Astrocyte (in vitro differentiated cells and primary cell): ENCODE data around the gene DTNA. TPM values are rescaled to one million over a fixed set of nuclear protein-coding genes. Genes with fewer than 3 reads are reported as not detected.

Source experiments
- DNase-seq: peaks from one replicate; pipeline ENCODE4 v3.0.0-alpha.2; 2010; ENCODE audit warnings: low read depth
- FAIRE-seq: peaks from 2 replicates; lab custom pipeline; 2011; peaks lifted over from hg19 to GRCh38; lab: Jason Lieb, UNC
- H2AFZ ChIP-seq: 2 replicates; pipeline ENCODE4 v1.6.0; 2012; ENCODE audit warnings: low read depth, low read length, inconsistent platforms
- H3K27ac ChIP-seq: 2 replicates; pipeline ENCODE4 v1.5.1; 2011; ENCODE audit warnings: low read depth, low read length, inconsistent platforms
- H3K27me3 ChIP-seq: 2 replicates; pipeline ENCODE4 v1.6.0; 2011; ENCODE audit warnings: low read length, inconsistent platforms; ENCODE audit not compliant: insufficient read depth
- H3K36me3 ChIP-seq: 2 replicates; pipeline ENCODE4 v1.5.1; 2011; ENCODE audit warnings: low read length, inconsistent platforms; ENCODE audit not compliant: insufficient read depth
- H3K4me1 ChIP-seq: 2 replicates; pipeline ENCODE4 v1.5.1; 2011; ENCODE audit warnings: low read length, inconsistent platforms; ENCODE audit not compliant: insufficient read depth
- H3K4me2 ChIP-seq: 2 replicates; pipeline ENCODE4 v1.6.0; 2012; ENCODE audit warnings: low read length, inconsistent platforms
- H3K4me3 ChIP-seq: 2 replicates; pipeline ENCODE4 v1.5.1; 2011; ENCODE audit warnings: low read depth, mild to moderate bottlenecking, low read length, inconsistent platforms; ENCODE audit not compliant: insufficient read depth
- H3K79me2 ChIP-seq: 2 replicates; pipeline ENCODE4 v1.6.0; 2012; ENCODE audit warnings: mild to moderate bottlenecking, low read length, inconsistent platforms; ENCODE audit not compliant: insufficient read depth
- H3K9ac ChIP-seq: 2 replicates; pipeline ENCODE4 v1.6.0; 2012; ENCODE audit warnings: mild to moderate bottlenecking, low read length, inconsistent platforms
- H3K9me3 ChIP-seq: 2 replicates; pipeline ENCODE4 v1.5.1; 2012; ENCODE audit warnings: low read depth, mild to moderate bottlenecking, low read length, inconsistent platforms; ENCODE audit not compliant: insufficient read depth
- H4K20me1 ChIP-seq: 2 replicates; pipeline ENCODE4 v1.6.0; 2012; ENCODE audit warnings: low read length, inconsistent platforms; ENCODE audit not compliant: insufficient read depth
- H3K27ac Mint-ChIP-seq: one replicate; pipeline ENCODE4 v1.8.0; 2021; ENCODE audit warnings: mild to moderate bottlenecking, mixed read lengths; ENCODE audit not compliant: unreplicated experiment
- H3K27me3 Mint-ChIP-seq: one replicate; pipeline ENCODE4 v1.8.0; 2021; ENCODE audit warnings: low read depth, mixed read lengths; ENCODE audit not compliant: unreplicated experiment
- H3K36me3 Mint-ChIP-seq: one replicate; pipeline ENCODE4 v1.8.0; 2021; ENCODE audit warnings: low read depth, mixed read lengths; ENCODE audit not compliant: unreplicated experiment
- H3K4me1 Mint-ChIP-seq: one replicate; pipeline ENCODE4 v1.8.0; 2021; ENCODE audit warnings: low read depth, mixed read lengths; ENCODE audit not compliant: unreplicated experiment
- H3K4me3 Mint-ChIP-seq: one replicate; pipeline ENCODE4 v1.8.0; 2021; ENCODE audit warnings: mild to moderate bottlenecking, moderate library complexity, mixed read lengths; ENCODE audit not compliant: unreplicated experiment
- H3K9me3 Mint-ChIP-seq: one replicate; pipeline ENCODE4 v1.8.0; 2021; ENCODE audit warnings: mild to moderate bottlenecking, mixed read lengths; ENCODE audit not compliant: unreplicated experiment
- CTCF ChIP-seq: IDR thresholded peaks from 2 replicates; pipeline ENCODE4 v1.5.1; 2011; ENCODE audit warnings: low read depth, mild to moderate bottlenecking, inconsistent platforms, low read length, moderate library complexity; ENCODE audit not compliant: insufficient read depth
- EZH2 ChIP-seq: IDR thresholded peaks from 2 replicates; pipeline ENCODE4 v1.6.1; 2012; ENCODE audit warnings: mild to moderate bottlenecking, low read length, inconsistent platforms; ENCODE audit not compliant: insufficient read depth
- total RNA-seq: library from RNA; stranded (reverse); gene quantifications from 2 replicates; pipeline ENCODE4 v1.2.1, GENCODE V29; 2021

Gene DTNA
- total RNA-seq, 1 donor from 2014 or later: 41.1 TPM

- Mint-ChIP-seq H3K4me1 (no peaks in the 10 kb centered on the region), H3K27me3 (no peaks in the 10 kb centered on the region), H3K4me3 (no peak overlapping the region), H3K27ac (no peak overlapping the region), H3K9me3 (no peaks in the 10 kb centered on the region), H3K36me3 (peaks cover 3% of the 10 kb centered on the region)
- no peak overlapping the region for H3K9ac ChIP-seq
- H3K4me2 ChIP-seq: no peak overlapping the region
- no peak for FAIRE-seq
- H3K9me3 ChIP-seq: no peaks in the 10 kb centered on the region
- H3K27ac ChIP-seq: no peak overlapping the region
- no peak overlapping the region for H3K4me3 ChIP-seq
- no peak for DNase-seq
- H3K27me3 ChIP-seq: no peaks in the 10 kb centered on the region
- no peaks in the 10 kb centered on the region for H4K20me1 ChIP-seq
- H3K79me2 ChIP-seq: no peaks in the 10 kb centered on the region
- H3K36me3 ChIP-seq: peaks cover 2% of the 10 kb centered on the region
- TF ChIP-seq CTCF: no peak
- no peak for TF ChIP-seq EZH2
- H2AFZ ChIP-seq: no peak overlapping the region
- no peaks in the 10 kb centered on the region for H3K4me1 ChIP-seq
These were observed 174.3 kb downstream of the DTNA start for GRCh38 chr18:34884436-34884835.

- DNase-seq (no peak), FAIRE-seq (no peak)
- no peak for TF ChIP-seq EZH2
- TF ChIP-seq CTCF: no peak
- H3K4me3 Mint-ChIP-seq: no peak overlapping the region
- H3K4me1 Mint-ChIP-seq: no peaks in the 10 kb centered on the region
- H3K79me2 ChIP-seq: no peaks in the 10 kb centered on the region
- no peaks in the 10 kb centered on the region for H3K4me1 ChIP-seq
- no peaks in the 10 kb centered on the region for H3K27me3 Mint-ChIP-seq
- no peaks in the 10 kb centered on the region for H3K9me3 ChIP-seq
- no peak overlapping the region for H3K27ac ChIP-seq
- H3K4me3 ChIP-seq: no peak overlapping the region
- H3K27ac Mint-ChIP-seq: no peak overlapping the region
- H3K36me3 Mint-ChIP-seq: peaks cover 18% of the 10 kb centered on the region
- no peak overlapping the region for H3K9ac ChIP-seq
- no peak overlapping the region for H3K4me2 ChIP-seq
- H2AFZ ChIP-seq: no peak overlapping the region
- H3K27me3 ChIP-seq: no peaks in the 10 kb centered on the region
- no peaks in the 10 kb centered on the region for H4K20me1 ChIP-seq
- peaks cover 3% of the 10 kb centered on the region for H3K9me3 Mint-ChIP-seq
- peaks cover 2% of the 10 kb centered on the region for H3K36me3 ChIP-seq
These were observed 176.1 kb downstream of the DTNA start for GRCh38 chr18:34886177-34886576.

GRCh38 chr18:34887881-34888580 lies 177.9 kb downstream of the DTNA start:
- Histone ChIP-seq H3K9ac (no peak overlapping the region), H2AFZ (no peak overlapping the region), H3K4me2 (no peak overlapping the region), H3K4me1 (no peaks in the 10 kb centered on the region), H3K4me3 (no peak overlapping the region), H3K27ac (no peak overlapping the region), H3K9me3 (no peaks in the 10 kb centered on the region), H3K36me3 (peaks cover 2% of the 10 kb centered on the region), H4K20me1 (no peaks in the 10 kb centered on the region), H3K27me3 (no peaks in the 10 kb centered on the region), H3K79me2 (no peaks in the 10 kb centered on the region)
- H3K36me3 Mint-ChIP-seq: peaks cover 28% of the 10 kb centered on the region
- H3K27ac Mint-ChIP-seq: no peak overlapping the region
- FAIRE-seq (no peak), DNase-seq (no peak)
- peaks cover 6% of the 10 kb centered on the region for H3K9me3 Mint-ChIP-seq
- no peak overlapping the region for H3K4me3 Mint-ChIP-seq
- H3K4me1 Mint-ChIP-seq: no peaks in the 10 kb centered on the region
- TF ChIP-seq CTCF: no peak
- TF ChIP-seq EZH2: no peak
- H3K27me3 Mint-ChIP-seq: no peaks in the 10 kb centered on the region
